A673 (cell line): ENCODE results near the gene PRCD. TPM values are rescaled to one million over a fixed set of nuclear protein-coding genes. Genes with fewer than 3 reads are reported as not detected.

Experiments used
- BruUV-seq: library from RNA; stranded (reverse); fragments of 400-500 nt; replicated peaks from 2 replicates; lab custom pipeline; 2021; lab: Mats Ljungman, UMichigan
- CTCF ChIA-PET: fragments of 300-600 bp; sonication (Branson Sonifier 250); formaldehyde crosslinking; loops from one replicate; lab custom pipeline; 2022; ENCODE audit warnings: antibody characterized with exemption; lab: Charles Lee
- POLR2A ChIA-PET: fragments of 300-600 bp; sonication (Branson Sonifier 250); formaldehyde crosslinking; loops from one replicate; lab custom pipeline; 2022; ENCODE audit warnings: antibody characterized with exemption; ENCODE audit not compliant: low non-redundant PET; lab: Charles Lee
- DNase-seq: peaks from one replicate; pipeline ENCODE4 v3.0.0-alpha.2; 2015; ENCODE audit warnings: low spot score
- H3K27ac ChIP-seq: fragments of 200-600 bp; sonication (generic); 2 replicates; pipeline ENCODE4 v1.5.1; 2016; ENCODE audit warnings: mixed run types, low read depth, mild to moderate bottlenecking, mixed read lengths, antibody characterized with exemption, low read length; ENCODE audit not compliant: poor library complexity, severe bottlenecking
- H3K27me3 ChIP-seq: fragments of 200-600 bp; sonication (generic); replicated peaks from 2 replicates; pipeline ENCODE4 v1.6.1; 2017; ENCODE audit warnings: mixed run types, low read depth, mild to moderate bottlenecking, mixed read lengths, antibody characterized with exemption, low read length; ENCODE audit not compliant: insufficient read depth, poor library complexity
- H3K36me3 ChIP-seq: fragments of 200-600 bp; sonication (generic); 2 replicates; pipeline ENCODE4 v1.6.1; 2016; ENCODE audit warnings: mixed run types, mild to moderate bottlenecking, mixed read lengths, antibody characterized with exemption, low read length; ENCODE audit not compliant: insufficient read depth, poor library complexity, severe bottlenecking
- H3K4me1 ChIP-seq: fragments of 200-600 bp; sonication (generic); 2 replicates; pipeline ENCODE4 v1.6.1; 2017; ENCODE audit warnings: mixed run types, mild to moderate bottlenecking, mixed read lengths, antibody characterized with exemption, low read length; ENCODE audit not compliant: insufficient read depth, poor library complexity, severe bottlenecking
- H3K4me3 ChIP-seq: fragments of 200-600 bp; sonication (generic); 2 replicates; pipeline ENCODE4 v1.5.1; 2016; ENCODE audit warnings: low read depth, mixed run types, mild to moderate bottlenecking, mixed read lengths, low read length; ENCODE audit not compliant: poor library complexity, severe bottlenecking
- H3K9me3 ChIP-seq: fragments of 200-600 bp; sonication (generic); 2 replicates; pipeline ENCODE4 v1.6.1; 2016; ENCODE audit warnings: mixed run types, low read depth, mild to moderate bottlenecking, mixed read lengths, antibody characterized with exemption, low read length; ENCODE audit not compliant: poor library complexity, severe bottlenecking
- EZH2 ChIP-seq: fragments of 200-600 bp; sonication (generic); IDR thresholded peaks from 2 replicates; pipeline ENCODE4 v1.6.1; 2017; ENCODE audit warnings: borderline replicate concordance, low read depth, mild to moderate bottlenecking, mixed read lengths, antibody characterized with exemption, low read length; ENCODE audit not compliant: poor library complexity, severe bottlenecking
- intact Hi-C: fragments of 100-400 bp; cut with micrococcal nuclease; formaldehyde crosslinking; loops from one replicate; pipeline ENCODE4 v1.10.0; 2022; ENCODE audit not compliant: unreplicated experiment
- total RNA-seq: library from RNA; stranded (reverse); gene quantifications from 2 replicates; pipeline ENCODE4 v1.2.3, GENCODE V29; 2021
- TF ChIP-seq, protein P1 (sequence below): fragments of 300-800, 200-600 bp; sonication (generic); conservative IDR thresholded peaks from 2 replicates; pipeline ENCODE4 v1.5.1; 2017; ENCODE audit warnings: low read depth, mild to moderate bottlenecking, antibody characterized with exemption, low read length, moderate library complexity, mixed read lengths

Gene PRCD
- total RNA-seq, 1 experiment from 2014 or later: not detected

DNA sequence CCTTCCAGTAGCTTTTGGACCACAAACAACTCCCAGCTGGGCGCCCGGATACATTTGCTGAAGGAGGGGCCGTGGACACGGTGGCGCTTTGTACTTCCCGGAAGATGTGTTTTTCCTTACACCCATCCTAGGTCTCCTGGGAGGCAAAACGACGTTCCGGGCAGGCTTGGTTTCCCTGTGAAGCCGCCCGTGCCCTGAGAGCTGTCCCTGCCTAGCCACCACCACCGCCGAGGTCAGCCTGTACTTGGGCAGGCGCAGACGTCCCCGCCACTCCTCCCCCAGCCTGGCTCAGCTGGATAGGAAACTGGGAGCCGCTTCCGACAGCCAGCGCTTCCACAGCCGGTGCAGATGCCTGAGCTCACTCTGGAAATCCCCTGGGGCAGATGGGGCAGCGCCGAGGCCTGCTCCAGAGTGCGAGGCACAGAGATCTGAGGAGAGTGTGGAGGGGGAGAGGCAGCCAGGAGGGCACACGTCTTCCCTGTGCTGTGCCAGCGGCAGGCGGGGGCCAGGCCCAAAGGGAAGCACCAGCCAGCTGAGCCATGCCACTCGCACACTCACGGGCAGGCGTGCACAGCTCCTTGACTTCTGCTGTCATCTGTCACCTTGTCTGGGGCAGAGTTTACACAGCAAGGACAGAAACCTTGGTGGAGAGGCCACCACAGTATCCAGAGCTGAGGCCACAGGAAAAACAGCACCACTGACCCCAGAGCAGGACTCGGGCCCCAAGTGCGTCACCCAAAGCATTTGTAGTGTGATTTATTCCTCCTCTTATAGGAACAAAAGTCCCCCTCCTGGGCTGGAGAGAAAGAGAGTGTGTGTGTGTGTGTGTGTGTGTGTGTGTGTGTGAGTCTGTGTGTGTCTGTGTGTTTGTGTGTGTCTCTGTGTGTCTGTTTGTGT, 41.6 kb upstream of the PRCD start:
- Histone ChIP-seq H3K4me1 (peaks cover 58% of the 10 kb centered on the region), H3K9me3 (no peaks in the 10 kb centered on the region), H3K27ac (no peak overlapping the region), H3K4me3 (no peak overlapping the region), H3K27me3 (no peaks in the 10 kb centered on the region), H3K36me3 (no peaks in the 10 kb centered on the region)
- BruUV-seq: no TSS peak
- intact Hi-C loops: no loop called here
- peak; percentile 86 for DNase-seq
- TF ChIP-seq, protein P1, sequence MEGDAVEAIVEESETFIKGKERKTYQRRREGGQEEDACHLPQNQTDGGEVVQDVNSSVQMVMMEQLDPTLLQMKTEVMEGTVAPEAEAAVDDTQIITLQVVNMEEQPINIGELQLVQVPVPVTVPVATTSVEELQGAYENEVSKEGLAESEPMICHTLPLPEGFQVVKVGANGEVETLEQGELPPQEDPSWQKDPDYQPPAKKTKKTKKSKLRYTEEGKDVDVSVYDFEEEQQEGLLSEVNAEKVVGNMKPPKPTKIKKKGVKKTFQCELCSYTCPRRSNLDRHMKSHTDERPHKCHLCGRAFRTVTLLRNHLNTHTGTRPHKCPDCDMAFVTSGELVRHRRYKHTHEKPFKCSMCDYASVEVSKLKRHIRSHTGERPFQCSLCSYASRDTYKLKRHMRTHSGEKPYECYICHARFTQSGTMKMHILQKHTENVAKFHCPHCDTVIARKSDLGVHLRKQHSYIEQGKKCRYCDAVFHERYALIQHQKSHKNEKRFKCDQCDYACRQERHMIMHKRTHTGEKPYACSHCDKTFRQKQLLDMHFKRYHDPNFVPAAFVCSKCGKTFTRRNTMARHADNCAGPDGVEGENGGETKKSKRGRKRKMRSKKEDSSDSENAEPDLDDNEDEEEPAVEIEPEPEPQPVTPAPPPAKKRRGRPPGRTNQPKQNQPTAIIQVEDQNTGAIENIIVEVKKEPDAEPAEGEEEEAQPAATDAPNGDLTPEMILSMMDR: no peak
- no peak for TF ChIP-seq EZH2
- ChIA-PET POLR2A (interaction anchor here (0.6 kb wide), 1 partner anchor 11 kb away, joined by 9 read pairs; no protein-coding TSS in a partner anchor), CTCF (interaction anchor here (0.9 to 1.0 kb wide), 2 partner anchors 9 to 39 kb away, joined by 3 to 4 read pairs; no protein-coding TSS in a partner anchor)

DNA sequence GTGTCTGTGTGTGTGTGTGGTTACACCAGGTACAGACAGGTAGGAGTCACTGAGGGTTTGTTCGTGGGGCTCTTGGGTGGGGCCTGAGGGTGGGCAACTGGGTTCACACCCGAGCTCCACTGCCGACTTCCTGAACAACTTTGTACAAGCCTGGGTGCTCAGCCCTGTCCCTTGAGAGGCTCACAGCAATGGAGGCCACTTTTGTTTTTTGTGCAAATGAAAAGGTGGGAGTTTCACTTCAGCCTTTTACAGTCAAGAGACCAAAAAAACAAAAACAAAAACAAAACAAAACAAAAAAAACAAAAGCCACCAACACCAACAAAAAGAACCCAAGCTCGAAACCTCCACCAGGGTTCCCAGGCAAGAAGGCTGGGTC, 41.0 kb upstream of the PRCD start:
- TF ChIP-seq, protein P1: no peak
- no peak for DNase-seq
- no TSS peak for BruUV-seq
- Histone ChIP-seq H3K4me3 (no peak overlapping the region), H3K36me3 (no peaks in the 10 kb centered on the region), H3K27ac (no peak overlapping the region), H3K27me3 (no peaks in the 10 kb centered on the region), H3K4me1 (peaks cover 52% of the 10 kb centered on the region), H3K9me3 (no peaks in the 10 kb centered on the region)
- ChIA-PET POLR2A (no interaction called here), CTCF (no interaction called here)
- intact Hi-C loops: no loop called here

DNA sequence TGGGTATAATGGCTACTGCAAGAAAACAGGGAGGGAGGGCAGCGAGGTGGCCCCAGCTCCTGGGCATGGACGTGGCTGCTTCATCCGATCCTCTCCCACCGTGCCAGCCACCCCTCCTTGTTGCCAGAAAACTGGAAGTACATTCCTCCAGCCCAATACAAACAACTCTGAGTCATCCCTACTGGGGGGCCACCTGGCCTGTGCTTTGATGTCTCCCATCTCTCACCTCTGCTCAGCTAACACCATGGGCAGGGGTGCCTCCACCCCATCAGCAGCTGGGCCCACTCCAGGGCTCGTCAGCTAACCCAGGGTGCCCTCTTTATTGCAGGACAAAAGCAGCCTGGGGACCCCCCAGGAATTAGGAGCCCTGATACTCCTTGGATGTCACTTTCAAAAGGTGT, 40.6 kb upstream of the PRCD start:
- Histone ChIP-seq H3K27ac (no peak overlapping the region), H3K4me3 (no peak overlapping the region), H3K27me3 (no peaks in the 10 kb centered on the region), H3K4me1 (peaks cover 52% of the 10 kb centered on the region), H3K9me3 (no peaks in the 10 kb centered on the region), H3K36me3 (no peaks in the 10 kb centered on the region)
- CTCF ChIA-PET: no interaction called here
- DNase-seq: no peak
- intact Hi-C loops: no loop called here
- BruUV-seq: no TSS peak
- TF ChIP-seq, protein P1: no peak
- TF ChIP-seq EZH2: no peak
- POLR2A ChIA-PET: interaction anchor here (0.8 kb wide), 1 partner anchor 18 kb away, joined by 3 read pairs; no protein-coding TSS in a partner anchor
